ENCODE measurements around the gene LITAFD.
A peak's percentile ranks its signal among the peaks of the same experiment; 100 is the strongest.
"Not testable (repeated sequence)": the region's sequence is repeated elsewhere in the genome, so short reads cannot be mapped to it uniquely, and the experiment has no call there.

Gene LITAFD

DNA sequence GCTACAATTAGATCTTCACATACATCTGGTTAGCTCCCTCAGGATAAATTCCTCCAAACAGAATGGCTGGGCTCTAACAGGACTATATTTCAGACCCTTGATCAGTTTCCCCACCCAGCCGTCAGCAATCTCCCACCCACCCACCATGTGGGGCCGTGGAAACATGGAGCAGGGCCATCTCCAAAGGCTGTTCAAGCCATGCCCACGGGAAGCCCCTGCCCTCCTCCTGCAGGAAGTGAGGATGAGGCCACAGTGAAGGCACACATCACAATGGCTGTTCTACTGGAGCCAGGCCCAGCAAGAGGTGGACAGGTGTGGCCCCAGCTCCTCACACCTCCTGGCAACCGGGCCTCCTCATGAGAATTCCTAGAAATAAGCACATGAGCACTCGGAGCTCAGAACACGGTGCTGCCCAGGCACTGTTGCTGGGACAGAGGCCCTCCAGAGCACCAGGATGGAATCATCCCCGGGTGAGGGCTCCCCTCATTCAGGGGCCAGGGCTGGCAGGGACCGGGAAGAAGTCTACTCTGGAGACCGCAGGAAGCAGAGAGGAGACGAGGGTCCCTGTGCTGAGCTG lies at the start of gene LITAFD:
Gene LITAFD, plus strand, starts transcription at position 311 of the 577 bp plus-strand sequence. CDS start 2,005 bp downstream, outside the sequence.
- DNase-seq, result no peak

DNA sequence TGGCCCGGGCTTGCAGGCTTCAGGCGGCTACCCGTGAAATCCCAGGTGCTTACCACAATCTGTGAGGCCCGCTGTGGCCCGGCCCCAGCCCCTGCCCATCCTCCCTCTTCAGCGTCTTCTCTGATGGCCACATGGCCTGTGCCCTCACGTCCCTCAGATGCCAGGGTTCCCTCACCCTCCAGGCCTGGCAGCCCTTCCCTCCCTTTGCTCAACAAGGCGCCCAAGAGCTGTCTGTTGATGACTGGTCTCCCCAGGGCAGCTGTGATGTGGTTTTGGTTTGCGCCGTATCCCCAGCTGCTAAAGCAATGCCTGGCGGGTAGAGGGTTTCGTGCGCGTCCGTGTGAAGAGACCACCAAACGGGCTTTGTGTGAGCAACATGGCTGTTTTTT lies 49.4 kb upstream of the LITAFD start:
- no peak for DNase-seq

DNA sequence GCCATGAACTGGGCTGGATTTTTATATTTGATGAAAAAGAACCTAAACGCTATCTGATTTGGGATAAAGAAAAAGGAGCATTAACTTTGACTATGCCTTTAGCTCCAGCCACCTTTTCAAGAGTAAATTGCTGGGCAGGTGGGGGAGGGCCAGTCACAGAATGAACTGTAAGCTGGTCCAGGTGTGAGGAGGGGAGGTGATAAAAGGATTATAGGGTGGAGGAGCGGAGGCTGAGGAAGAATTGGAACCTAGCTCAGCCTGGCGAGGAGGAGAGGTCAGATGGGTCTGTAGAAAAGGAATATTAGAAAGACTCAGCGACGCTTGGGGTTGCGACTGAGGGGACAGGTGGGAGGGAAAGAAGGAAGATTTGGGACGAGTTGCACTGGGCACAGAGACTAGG lies 45.4 kb upstream of the LITAFD start:
- DNase-seq, result not testable (repeated sequence)

DNA sequence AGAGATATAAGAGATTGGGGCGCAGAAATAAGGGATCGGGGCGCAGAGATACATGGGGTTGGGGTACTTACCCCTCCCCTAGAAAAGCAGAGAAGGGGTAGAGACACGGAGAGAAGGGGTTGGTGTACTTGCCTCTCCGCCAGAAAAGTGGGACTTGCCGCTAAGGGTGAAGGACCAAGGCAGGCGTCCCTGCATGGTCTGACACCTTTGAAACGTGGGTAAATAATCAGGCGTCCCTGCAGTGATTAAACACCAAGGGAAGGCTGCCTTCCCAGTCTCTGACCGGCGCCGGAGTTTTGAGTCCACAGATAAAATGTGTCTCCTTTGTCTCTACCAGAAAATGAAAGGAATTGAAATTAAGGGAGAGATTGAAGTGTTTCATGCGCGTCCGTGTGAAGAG lies 44.6 kb upstream of the LITAFD start:
- not testable (repeated sequence) for DNase-seq

DNA sequence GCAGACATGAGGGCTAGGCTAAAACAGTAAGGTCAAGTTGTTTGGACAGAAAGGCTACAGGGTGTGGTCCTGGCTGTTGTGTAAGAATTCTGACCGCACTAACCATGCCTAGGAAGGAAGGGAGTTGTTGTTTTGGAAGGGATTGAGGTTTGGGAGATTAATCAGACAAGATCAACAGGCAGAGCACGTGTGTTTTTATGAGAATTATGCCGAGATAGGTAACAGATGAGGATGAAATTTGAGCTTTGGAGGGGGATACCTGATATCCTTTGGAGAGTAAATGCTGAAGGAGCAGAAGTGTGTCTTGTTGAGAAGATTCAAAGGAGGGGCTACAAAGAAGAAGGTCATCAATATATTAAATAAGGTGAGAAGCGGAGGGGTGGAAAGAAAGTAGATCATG lies 40.1 kb upstream of the LITAFD start:
- DNase-seq, result not testable (repeated sequence)

DNA sequence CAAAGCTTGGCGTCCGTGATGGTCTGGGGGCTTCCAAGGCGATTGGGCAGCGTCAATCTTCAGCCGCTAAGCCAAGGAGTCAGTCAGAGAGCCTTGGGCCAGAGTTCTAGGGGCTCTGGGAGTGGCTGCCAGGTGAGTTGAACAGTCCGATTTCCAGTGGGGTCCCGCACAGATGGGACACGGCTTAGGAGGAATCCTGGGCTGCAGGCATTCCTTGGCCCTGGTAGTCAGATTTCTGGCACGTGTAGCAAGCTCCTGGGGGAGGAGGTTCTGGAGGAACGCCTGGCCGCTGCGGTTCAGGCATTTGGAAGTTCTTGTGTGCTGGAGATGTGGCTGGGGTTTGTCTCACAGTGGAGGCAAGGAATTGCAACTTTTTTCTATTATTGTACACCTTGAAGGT lies 38.9 kb upstream of the LITAFD start:
- not testable (repeated sequence) for DNase-seq

DNA sequence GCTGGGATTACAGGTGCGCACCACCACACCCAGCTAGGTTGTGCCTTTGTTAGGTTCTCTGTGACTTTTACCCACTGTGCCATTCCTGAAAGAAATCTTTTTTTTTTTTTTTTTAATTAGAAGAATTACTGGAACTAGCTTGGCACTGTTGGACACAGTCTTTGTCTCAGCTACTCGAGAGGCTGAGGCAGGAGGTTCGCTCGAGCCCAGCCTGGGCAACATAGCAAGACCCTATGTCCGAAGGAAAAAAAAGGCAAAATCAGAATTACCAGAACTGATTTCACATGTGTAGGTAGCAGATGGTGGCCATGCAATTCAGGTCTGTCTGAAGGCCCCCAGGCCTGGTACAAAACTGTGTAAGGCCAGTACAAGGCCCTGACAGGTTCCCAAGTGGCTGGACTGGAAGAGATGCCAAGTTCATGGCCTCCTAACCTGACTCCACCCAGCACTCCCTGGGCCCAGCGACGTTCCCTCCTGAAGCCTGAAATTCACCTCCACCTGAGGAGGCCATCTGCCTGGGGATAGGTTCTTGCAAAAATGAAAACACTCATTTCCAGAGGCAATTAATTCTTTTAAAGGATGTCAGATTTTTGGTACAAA lies 36.4 kb upstream of the LITAFD start:
- DNase-seq, result no peak

DNA sequence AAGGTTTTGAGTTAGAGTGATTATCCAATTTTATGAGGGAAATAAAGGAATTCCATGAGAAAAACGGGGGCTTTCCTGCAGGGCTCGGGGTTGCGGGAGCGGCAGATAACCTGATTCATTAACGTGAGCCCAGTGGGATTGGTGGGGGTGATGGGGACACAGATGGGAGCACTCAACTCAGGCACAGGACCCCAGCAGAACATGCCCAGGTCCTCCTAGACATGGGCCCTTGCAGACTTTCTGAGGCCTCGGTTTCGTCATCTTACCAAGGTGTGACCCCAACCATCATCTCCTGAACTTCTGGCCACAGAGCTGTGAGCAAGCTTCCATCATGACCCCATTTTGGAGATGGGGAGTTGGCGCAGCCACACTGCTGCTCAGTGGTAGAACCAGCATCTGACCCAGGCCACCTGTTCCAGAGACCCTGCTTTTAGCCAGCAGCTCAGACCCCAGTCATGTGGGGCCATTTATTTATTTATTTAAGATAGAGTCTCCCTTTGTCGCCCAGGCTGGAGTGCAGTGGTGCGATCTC lies 35.7 kb upstream of the LITAFD start:
- no peak for DNase-seq

DNA sequence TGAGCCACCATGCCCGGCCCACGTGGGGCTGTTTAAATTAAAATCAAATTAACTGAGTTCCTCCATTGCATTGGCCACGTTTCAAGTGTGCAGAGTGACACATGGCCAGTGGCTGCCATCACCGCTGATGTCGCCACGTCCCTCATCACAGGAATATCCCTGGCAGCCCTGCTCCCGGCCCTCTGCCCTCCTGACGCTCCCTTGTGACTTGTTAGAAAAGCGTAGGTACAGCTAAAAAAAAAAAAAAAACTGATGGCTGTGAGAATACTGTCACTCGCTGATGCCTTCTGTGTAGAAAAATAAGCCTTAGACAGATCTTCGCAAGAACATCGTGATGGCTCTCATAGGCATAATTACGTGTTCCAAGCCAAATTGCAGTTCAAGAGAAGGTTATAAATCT lies 35.0 kb upstream of the LITAFD start:
- peak; percentile 31 for DNase-seq

DNA sequence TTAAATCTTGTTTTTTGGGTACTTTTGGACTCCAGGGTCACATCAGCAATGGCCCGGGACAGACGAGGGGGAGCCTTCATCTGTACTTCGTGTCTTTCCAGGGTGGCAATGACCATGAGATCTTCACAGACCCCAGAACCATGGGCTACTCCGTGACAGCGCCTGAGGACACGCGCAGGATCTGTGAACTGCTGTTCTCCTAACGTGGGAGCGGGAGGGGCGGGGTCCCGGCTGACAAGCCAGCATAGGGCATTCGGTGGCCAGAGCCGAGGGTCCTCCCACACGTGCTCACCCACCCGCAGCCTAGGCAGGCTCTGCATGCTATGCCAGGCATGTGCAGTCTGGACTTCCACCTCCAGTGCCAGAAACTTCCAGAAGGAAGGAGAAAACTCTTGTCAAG lies 34.5 kb upstream of the LITAFD start:
- no peak for DNase-seq

DNA sequence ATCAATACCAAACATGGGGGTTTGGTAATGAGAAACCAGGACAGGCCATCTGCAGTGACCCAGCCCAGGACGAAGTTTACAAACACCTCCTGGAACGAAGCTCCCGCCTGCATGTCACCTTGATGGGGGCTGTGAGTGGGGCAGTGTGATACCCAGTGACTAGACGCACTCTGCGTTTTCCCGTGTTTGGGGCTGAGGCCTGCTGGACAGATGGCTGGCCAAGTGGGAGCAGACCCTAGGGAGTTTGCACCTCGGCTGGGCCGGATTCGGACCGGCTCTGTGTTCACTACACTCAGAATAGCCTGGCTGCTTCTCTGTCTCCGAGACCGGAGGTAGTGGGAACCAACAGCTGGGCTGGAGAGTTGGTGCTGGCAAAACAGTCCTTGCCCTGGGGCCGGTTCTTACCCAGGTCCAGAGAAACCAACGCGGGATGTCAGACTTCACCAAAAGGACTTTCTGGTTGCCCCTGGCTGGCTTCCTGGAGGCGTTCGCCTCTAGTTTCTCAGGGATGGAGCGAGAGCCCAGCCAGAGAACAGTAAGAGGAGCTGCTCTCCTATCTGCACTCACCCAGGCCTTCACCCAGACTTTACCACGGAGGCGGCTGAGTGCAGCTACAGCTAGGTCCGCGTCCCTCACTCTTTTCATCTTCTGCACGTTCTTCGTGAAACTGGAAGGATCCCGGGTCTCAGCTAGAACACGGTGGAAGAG lies 33.8 kb upstream of the LITAFD start:
- no peak for DNase-seq

DNA sequence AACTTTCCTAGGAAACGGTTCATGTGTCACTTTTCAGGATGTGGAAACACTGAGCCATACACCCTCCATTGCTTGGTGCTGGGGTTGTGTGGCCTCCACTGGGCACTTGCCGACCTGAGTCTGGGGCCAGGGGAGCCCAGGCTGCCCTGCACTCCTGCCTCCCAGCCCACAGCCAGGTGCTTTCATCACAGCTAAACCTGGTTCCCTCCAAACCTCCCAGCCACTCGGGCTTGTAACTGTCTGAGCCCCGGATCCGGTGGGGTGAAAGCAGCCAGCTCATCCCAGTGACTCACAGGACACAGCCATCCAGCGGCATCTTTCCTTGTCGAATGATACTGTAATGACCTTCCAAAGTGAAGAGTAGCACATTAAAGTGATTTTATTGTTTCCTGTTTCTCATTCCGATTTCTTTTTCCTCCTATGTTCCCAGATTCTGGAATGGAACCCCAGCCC lies 33.2 kb upstream of the LITAFD start:
- DNase-seq, result peak; percentile 87

DNA sequence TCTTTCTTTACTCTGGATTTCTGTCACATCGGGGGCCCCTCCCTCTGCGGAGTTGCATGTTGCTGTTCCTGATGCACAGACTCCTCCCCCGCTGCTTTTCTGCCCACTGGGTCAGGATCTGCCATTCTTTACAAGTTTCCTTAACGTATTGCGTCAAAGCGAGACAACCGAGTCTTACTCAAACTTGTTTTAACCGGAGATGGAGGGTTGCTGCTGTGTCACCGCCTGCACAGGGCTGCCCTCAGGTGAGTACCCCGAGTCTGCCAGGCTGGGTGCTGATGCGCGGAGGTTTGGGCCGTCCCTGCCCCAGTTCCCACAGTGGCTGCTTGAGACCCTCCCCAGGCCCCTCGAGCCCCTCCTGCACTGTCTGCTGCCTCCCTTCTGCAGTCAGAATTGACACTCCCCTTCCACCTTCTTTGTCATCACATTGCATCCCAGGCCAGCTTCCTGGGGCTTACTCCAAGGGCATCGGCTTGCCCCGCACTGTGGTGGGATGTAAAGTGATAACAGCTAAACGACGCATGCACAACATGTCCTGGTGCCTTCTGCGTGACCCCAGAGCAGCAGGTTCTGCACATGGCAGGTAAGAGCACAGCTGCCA lies 32.6 kb upstream of the LITAFD start:
- DNase-seq, result no peak

DNA sequence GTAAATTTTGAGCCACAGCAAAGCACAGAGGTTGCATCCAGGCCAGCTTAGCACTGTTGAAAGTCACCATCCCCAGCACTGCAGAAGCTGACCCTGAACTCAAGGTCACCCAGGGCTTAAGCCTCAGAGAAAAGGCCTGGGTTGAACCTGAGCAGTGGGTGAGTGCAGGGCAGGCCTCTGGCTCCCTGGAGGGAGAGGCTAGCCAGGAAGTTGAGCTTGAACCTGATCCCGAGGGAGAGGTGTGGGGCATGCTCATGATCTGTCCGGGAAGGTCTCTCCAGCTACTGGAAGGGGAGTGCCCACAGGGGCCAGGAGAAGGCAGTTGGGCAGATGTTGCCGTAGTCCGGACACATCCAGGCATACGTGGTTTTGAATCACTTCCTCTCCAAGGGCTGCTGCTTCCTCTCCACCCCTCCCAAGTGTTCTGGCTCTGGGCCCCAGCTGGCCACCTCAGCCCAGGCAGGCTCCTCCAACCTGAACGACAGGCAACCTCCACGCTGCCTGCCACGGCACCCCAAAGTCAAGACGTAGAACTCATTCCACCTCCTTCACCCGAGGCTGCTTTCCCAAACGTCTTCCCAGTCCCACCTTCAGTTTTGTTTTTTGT lies 31.8 kb upstream of the LITAFD start:
- DNase-seq, result peak; percentile 71

DNA sequence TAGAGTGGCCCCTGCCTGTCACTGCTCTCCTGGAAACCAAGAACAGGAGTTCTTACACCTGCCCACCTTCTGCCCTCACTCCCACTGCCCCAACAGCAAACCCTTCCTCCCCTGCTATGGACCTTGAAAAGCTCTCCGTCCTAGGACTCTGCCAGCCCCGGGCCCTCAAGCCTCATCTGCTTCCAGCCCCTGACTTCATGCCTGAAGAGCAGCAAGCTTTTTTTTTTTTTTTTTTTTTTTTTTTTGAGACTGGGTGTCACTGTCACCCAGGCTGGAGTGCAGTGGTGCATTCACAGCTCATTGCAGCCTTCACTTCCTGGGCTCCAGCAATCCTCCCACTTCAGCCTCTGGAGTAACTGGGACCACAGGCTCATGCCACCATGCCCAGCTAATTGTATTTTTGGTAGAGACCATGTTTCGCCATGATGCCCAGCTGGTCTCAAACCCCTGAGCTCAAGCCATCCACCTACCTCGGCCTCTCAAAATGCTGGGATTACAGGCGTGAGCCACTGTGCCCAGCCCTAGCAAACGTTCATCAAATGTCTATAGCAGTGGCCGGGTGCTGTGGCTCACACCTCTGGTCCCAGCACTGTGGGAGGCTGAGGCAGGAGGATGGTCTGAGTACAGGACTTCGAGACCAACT lies 30.3 kb upstream of the LITAFD start:
- no peak for DNase-seq

DNA sequence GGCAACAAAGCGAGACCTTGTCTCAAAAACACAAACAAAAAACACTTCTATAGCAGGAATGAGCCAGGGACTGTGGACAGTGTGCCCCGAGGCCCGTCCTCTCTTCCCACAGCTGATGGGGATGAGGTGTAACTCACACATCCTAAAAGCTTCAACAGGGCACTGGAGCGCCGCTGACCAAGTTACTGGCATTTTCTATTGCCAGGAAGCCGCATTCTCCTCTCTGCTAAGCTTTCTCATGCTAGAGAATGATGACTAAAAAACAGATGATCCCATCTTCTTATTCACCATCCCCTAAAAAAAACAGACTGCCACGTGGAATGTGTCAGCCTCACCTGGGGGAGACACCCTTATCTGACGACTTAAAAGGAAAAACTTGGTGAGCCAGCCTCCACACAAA lies 29.6 kb upstream of the LITAFD start:
- DNase-seq, result no peak

DNA sequence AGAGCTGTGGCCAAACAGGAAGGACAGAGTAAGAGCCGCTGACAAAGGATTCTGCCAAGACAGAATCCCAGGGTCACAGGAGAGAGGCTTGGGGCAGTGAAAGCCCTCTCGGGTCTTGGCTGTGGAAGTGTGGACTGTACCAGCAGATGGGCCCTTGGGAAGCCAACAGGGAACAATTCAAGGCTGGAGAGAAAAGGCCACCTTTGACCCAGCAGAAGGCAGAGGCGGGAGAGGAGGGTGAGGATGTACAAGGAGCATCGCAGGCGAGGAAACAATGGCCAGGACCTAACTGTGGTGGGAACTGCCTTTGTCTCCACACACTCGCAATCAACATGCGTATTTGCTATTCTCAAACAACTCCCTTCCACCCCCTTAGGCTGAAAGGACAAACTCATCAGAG lies 29.0 kb upstream of the LITAFD start:
- no peak for DNase-seq

DNA sequence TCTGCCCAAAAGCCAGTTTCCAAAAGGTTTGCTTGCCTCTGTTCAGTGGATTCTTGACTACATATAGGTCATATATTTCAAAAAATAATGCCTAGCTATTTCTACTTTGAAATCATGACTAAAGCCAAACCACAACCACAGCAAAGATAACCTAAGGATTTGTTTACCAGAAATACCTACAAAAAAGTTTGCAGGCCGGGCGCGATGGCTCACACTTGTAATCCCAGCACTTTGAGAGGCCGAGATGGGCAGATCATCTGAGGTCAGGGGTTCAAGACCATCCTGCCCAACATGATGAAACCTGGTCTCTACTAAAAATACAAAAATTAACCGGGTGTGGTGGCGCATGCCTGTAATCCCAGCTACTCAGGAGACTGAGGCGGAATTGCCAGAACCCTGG lies 28.5 kb upstream of the LITAFD start:
- no peak for DNase-seq

DNA sequence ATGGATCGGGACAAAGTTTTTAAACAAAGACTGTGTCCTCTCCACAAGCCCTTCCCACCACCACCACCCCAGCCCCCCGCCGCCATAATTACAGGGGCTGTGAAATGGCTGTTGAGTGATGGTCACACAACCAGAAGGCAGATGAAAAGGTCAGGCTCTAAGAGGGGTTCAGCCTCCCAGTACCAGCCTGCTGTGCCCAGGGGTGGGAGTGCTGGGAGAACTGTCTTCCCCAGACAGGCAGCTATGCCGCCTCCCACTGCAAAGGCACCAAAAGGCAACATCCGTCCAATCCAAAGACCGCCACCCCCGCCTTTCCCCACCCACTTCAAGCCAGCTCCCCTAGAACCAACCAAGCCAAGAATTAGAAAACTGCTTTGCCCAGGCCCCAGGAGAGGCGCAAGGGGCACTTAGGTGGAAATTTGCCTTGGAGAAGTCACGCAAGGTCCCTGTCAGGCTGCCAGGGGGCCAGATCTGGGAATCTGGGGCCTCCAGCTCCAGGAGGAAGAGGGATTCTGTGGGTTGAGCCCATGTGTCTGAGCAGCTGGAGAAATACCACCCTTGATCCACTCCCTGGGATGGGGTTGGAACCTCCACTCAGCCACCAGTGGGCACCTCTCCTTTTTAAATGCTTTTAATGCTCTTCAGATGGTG lies 27.7 kb upstream of the LITAFD start:
- DNase-seq, result no peak

DNA sequence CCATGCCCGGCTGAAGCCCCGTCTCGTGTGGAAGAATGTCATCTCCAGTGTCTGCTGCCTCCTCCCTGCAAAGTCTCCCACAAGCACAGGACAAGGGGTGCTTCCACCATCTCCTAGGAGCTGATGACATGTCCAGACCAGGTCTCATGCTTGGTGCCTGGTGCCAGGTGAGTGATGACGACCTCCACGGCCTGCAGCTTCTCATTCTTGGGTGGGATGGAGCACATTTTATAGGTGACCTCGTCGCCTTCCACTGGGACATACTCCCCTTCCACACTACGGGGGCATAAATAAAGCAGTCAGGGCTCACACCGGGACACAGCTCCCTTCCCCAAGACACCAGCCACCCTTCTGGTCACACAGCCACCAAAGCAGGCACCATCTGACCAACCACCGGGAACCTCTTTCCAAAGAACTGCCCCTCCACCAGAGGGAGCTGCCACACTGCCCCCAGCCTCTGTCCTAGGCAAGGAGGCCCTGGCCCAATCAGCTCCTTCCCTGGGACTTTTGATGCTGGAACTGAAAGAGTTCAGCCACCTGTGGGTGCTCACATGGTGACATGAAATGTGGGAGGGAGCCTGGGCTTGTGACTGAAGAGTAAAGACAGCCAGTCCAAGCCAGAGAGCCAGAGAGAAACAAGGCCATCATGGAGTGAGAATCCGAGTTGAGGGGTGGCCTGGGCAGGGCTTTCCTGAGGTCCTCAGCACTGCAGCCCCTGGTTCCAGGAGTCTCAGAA lies 26.9 kb upstream of the LITAFD start:
- DNase-seq, result no peak

DNA sequence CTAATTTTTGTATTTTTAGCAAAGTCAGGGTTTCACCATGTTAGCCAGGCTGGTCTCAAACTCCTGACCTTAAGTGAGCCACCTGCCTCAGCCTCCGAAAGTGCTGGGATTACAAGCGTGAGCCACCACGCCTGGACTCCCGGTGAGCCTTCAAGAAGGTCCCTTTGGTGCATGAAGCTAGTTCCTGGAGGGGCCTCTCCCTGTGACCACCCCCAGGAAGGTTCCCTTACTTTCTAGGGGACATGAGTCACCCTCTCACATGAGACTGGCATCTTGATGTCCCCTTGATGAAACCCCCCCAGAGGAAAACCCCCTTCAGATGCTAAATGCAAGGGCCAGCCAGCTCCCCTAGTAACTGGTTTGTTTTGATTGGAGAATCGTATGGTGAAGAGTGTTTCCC lies 26.2 kb upstream of the LITAFD start:
- DNase-seq, result no peak

Data from fibroblast of skin of right biceps (primary cell).